Esophagus muscularis mucosa (tissue), 4 donors: ENCODE measurements around the gene SHLD3. TPM values are rescaled to one million over a fixed set of nuclear protein-coding genes. Genes with fewer than 3 reads are reported as not detected.
"Not testable (repeated sequence)": the region's sequence is repeated elsewhere in the genome, so short reads cannot be mapped to it uniquely, and the experiment has no call there.

Source experiments
- DNase-seq: peaks from one replicate; pipeline ENCODE4 v3.0.0-alpha.2; 2017; ENCODE audit errors: extremely low spot score
- H3K27ac ChIP-seq, 4 donors: fragments of 200-600 bp; sonication (generic); replicated peaks in 1 of 4; 1 replicate in 3 of 4; 2 replicates in 1 of 4; pipeline ENCODE4 v1.5.1; 2016 to 2019; ENCODE audit warnings: mild to moderate bottlenecking in 1 of 4
- H3K27me3 ChIP-seq, 4 donors: fragments of 200-600 bp; sonication (generic); one replicate each; pipeline versions ENCODE4 v1.5.1 to v1.6.0; 2016 to 2019
- H3K36me3 ChIP-seq, 4 donors: fragments of 200-600 bp; sonication (generic); one replicate each; pipeline ENCODE4 v1.5.1; 2016 to 2019
- H3K4me1 ChIP-seq, 4 donors: fragments of 200-600 bp; sonication (generic); one replicate each; pipeline ENCODE4 v1.5.1; 2016 to 2019
- H3K4me3 ChIP-seq, 4 donors: fragments of 200-600 bp; sonication (generic); 1 replicate in 2 of 4; 2 replicates in 2 of 4; pipeline ENCODE4 v1.5.1; 2016 to 2019; ENCODE audit warnings: mild to moderate bottlenecking in 4 of 4, moderate library complexity in 1 of 4
- H3K9me3 ChIP-seq, 4 donors: fragments of 200-600 bp; sonication (generic); 1 replicate in 3 of 4; 2 replicates in 1 of 4; pipeline ENCODE4 v1.5.1; 2016 to 2019
- CTCF ChIP-seq, 3 experiments: fragments of 200-600 bp in 2 of 3; fragments of 450-650 bp in 1 of 3; sonication (generic) in 2 of 3; IDR thresholded peaks; one replicate each; pipeline ENCODE4 v1.5.1; 2017 to 2019; ENCODE audit warnings: antibody characterized with exemption in 3 of 3, mild to moderate bottlenecking in 2 of 3, moderate library complexity in 1 of 3
- EP300 ChIP-seq: sonication (generic); formaldehyde crosslinking; IDR thresholded peaks from one replicate; pipeline ENCODE4 v1.6.1; 2017; ENCODE audit warnings: antibody characterized with exemption
- POLR2A ChIP-seq: fragments of 450-650 bp; IDR thresholded peaks from one replicate; pipeline ENCODE4 v1.6.1; 2017; ENCODE audit warnings: antibody characterized with exemption, moderate library complexity, mild to moderate bottlenecking, low read depth
- POLR2AphosphoS5 ChIP-seq, 2 donors: sonication (generic); formaldehyde crosslinking; IDR thresholded peaks; one replicate each; pipeline ENCODE4 v1.6.1; 2017; ENCODE audit warnings: antibody characterized with exemption in 2 of 2
- WGBS: methylation state at CpG from one replicate; pipeline ENCODE4 v1.1.5; 2018; 5-methylcytosine and 5-hydroxymethylcytosine counted together
- intact Hi-C: fragments of 100-400 bp; cut with DNase I; formaldehyde crosslinking; loops from one replicate; pipeline ENCODE4 v1.15.1; 2023
- total RNA-seq, 4 donors: library from RNA; depleted of rRNA; stranded (reverse); fragments of >200 nt; gene quantifications; one replicate each; pipeline versions ENCODE4 v1.1.0 to v1.2.1, GENCODE V29; 2016

Gene SHLD3
- 1 to 10 TPM in 3 of 4 donors, under 1 TPM in 1; 0.86 to 3.3 (median 2.2) TPM for total RNA-seq

GRCh38 chr5:65624571-65625555 is at the start of gene SHLD3, which contains the start of gene TRAPPC13:
SHLD3 (plus strand) TSS chr5:65625027; CDS start chr5:65629588, 4,561 bp downstream.
TRAPPC13 (plus strand) TSS chr5:65625027; CDS start chr5:65625061, 34 bp downstream.
- peak; percentile 95 for DNase-seq
- Histone ChIP-seq H3K27ac (peak within 1 kb of the TSS; percentile 80 to 85 (median 83)), H3K4me1 (peaks cover 34 to 54% (median 42%) of the 10 kb centered on the region in 4 donors), H3K27me3 (no peaks in the 10 kb centered on the region), H3K36me3 (peaks cover 0 to 8% (median 4%) of the 10 kb centered on the region in 4 donors), H3K9me3 (no peaks in the 10 kb centered on the region), H3K4me3 (peak within 1 kb of the TSS; percentile 67 to 98 (median 74))
- intact Hi-C loops = no loop called here
- 0% methylated on average over 36 of the region's 36 CpGs for WGBS
- TF ChIP-seq POLR2AphosphoS5 (IDR thresholded peaks at IDR 0.05) = peak; percentile 69 to 71
- TF ChIP-seq CTCF (IDR thresholded peaks at IDR 0.05) = no peak
- no peak for TF ChIP-seq EP300
- no peak for TF ChIP-seq POLR2A

GRCh38 chr5:65577141-65577540 is 47.7 kb upstream of the SHLD3 start:
- DNase-seq = no peak
- Histone ChIP-seq H3K4me1 (no peaks in the 10 kb centered on the region), H3K4me3 (no peak overlapping the region), H3K27ac (no peak overlapping the region), H3K36me3 (peaks cover 3 to 74% (median 46%) of the 10 kb centered on the region in 4 donors), H3K27me3 (no peaks in the 10 kb centered on the region), H3K9me3 (no peaks in the 10 kb centered on the region)
- no peak for TF ChIP-seq CTCF (IDR thresholded peaks at IDR 0.05)
- TF ChIP-seq POLR2AphosphoS5 (IDR thresholded peaks at IDR 0.05) = no peak
- TF ChIP-seq POLR2A = no peak
- no peak for TF ChIP-seq EP300
- intact Hi-C loops = no loop called here

GRCh38 chr5:65588694-65589093 is 36.1 kb upstream of the SHLD3 start:
- H3K27me3 ChIP-seq = no peaks in the 10 kb centered on the region
- H3K4me1 ChIP-seq = no peaks in the 10 kb centered on the region
- no peak overlapping the region for H3K27ac ChIP-seq
- TF ChIP-seq CTCF (IDR thresholded peaks at IDR 0.05) = no peak
- TF ChIP-seq EP300 = no peak
- TF ChIP-seq POLR2A = no peak
- TF ChIP-seq POLR2AphosphoS5 (IDR thresholded peaks at IDR 0.05) = no peak
- WGBS = 94% methylated on average over 2 of the region's 2 CpGs
- no peak overlapping the region for H3K4me3 ChIP-seq
- no peak for DNase-seq
- intact Hi-C loops = no loop called here
- no peaks in the 10 kb centered on the region for H3K9me3 ChIP-seq
- peaks cover 19 to 97% (median 79%) of the 10 kb centered on the region in 4 donors for H3K36me3 ChIP-seq

GRCh38 chr5:65601761-65602160 is 23.1 kb upstream of the SHLD3 start:
- DNase-seq, intact Hi-C loops, H3K27ac ChIP-seq, H3K4me3 ChIP-seq, H3K27me3 ChIP-seq, H3K9me3 ChIP-seq, H3K4me1 ChIP-seq: not testable (repeated sequence)
- peaks cover 35 to 96% (median 84%) of the 10 kb centered on the region in 4 donors for H3K36me3 ChIP-seq
- WGBS = 100% methylated on average over 1 of the region's 1 CpG

- Histone ChIP-seq H3K9me3 (no peaks in the 10 kb centered on the region), H3K27ac (no peak overlapping the region), H3K4me1 (no peaks in the 10 kb centered on the region), H3K4me3 (no peak overlapping the region), H3K36me3 (peaks cover 31 to 96% (median 81%) of the 10 kb centered on the region in 4 donors), H3K27me3 (no peaks in the 10 kb centered on the region)
- 86% methylated on average over 3 of the region's 3 CpGs for WGBS
- no peak for DNase-seq
- intact Hi-C loops = no loop called here
- TF ChIP-seq POLR2AphosphoS5 (IDR thresholded peaks at IDR 0.05) = no peak
- no peak for TF ChIP-seq CTCF (IDR thresholded peaks at IDR 0.05)
- TF ChIP-seq POLR2A = no peak
- TF ChIP-seq EP300 = no peak
These were observed 13.3 kb upstream of the SHLD3 start for GRCh38 chr5:65611524-65611923.
